ENCODE measurements around the gene RER1.

Gene RER1, protein sequence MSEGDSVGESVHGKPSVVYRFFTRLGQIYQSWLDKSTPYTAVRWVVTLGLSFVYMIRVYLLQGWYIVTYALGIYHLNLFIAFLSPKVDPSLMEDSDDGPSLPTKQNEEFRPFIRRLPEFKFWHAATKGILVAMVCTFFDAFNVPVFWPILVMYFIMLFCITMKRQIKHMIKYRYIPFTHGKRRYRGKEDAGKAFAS

DNA sequence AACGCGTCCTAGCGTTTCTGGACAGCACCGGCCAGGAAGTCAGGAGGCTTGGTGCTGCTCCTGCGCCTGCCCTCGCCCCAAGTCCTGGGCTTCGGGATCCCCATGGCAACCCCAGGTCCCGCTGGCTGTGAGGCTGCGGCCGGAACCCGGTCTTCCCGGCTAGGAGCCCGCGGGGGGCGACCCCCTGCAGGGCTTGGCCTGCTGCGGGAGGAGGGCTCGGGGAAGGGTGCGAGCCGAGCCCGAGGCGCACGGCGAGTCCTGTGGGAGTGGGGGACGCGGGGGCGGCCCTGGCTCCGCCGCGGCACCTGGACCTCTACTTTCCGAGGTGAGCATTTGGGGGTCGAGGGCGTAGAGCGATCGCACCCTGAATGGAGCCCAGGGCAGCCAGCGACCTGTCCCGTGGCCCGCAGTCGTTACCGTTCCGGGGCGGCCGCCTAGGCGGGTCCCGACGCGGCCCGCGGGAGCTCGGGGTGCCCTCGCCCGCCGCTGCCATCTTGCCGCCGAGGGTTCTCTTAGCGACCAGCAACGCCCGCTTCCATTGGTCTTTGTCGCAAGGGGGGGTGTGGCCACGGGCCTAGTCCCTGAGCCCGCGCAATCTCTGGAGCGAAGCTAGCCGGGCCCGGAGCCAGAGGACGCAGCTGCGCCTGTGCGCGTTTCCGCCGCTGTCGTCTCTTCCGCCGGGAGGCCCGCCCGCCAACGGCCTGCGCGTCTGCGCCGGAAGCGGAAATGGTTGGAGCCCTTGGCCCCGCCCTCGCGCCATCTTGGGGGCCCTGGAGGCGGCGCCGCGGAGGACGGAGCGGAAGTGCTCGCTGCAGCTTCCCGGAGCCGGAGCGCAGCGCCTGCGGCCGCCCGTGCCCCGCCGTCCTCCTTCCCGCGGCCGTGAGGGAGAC, at the start of gene RER1, which contains the start of gene MORN1:
RER1 (plus strand) TSS at position 801 of the 890 bp plus-strand sequence. CDS start 3,950 bp downstream, outside the sequence.
MORN1 (minus strand) TSS at position 514 of the 890 bp plus-strand sequence; CDS start at position 493, 21 bp downstream.
- H3K36me3 ChIP-seq (ENCODE audit: insufficient read depth, low read length): peaks cover 20% of the 10 kb centered on the region

DNA sequence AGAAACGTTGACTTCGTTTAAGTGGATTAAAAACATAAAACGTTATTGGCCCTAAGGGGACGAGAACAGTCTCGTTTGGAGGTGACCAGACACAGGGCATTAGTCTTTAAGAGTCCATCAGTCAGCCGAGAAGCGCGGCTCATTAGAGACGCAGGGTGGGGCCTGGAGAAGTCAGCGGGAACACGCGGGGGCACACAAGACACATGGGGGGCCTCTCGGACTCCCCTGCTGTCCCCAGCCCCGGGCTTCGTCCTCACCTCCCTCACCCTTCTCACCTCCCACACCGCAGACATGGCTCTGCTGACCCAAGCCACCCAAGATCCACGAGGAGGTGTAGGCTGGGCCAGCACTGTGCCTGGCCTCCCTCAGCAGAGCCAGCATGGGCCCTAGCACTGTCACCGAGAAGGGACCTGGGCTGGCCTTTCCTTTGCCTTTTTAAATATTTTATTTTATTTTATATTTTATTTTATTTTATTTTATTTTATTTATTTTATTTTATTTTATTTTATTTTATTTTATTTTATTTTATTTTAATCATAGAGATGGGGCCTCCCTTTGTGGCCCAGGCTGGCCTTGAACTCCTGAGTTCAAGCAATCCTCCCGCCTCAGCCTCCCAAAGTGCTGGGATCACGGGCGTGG, 49.1 kb upstream of the RER1 start:
- H3K9ac ChIP-seq (ENCODE audit: low read length): no peak overlapping the region
- H3K27ac ChIP-seq (ENCODE audit: low read depth, low read length): no peak overlapping the region
- no peak overlapping the region for H3K4me3 ChIP-seq (ENCODE audit: low read depth in 1 of 2, low read length in 2 of 2)
- H3K27me3 ChIP-seq (ENCODE audit: control insufficient read depth in 1 of 2, insufficient read depth in 2 of 2, low read length in 2 of 2): no peaks in the 10 kb centered on the region
- H3K9me3 ChIP-seq (ENCODE audit: low read length): no peaks in the 10 kb centered on the region
- H3K36me3 ChIP-seq (ENCODE audit: insufficient read depth, low read length): no peaks in the 10 kb centered on the region
- no peaks in the 10 kb centered on the region for H3K4me1 ChIP-seq (ENCODE audit: insufficient read depth, low read length)

More for the DNA sequence above, at the start of gene RER1, which contains the start of gene MORN1:
- peak within 1 kb of the TSS; percentile 83 to 86 for H3K4me3 ChIP-seq (ENCODE audit: low read depth in 1 of 2, low read length in 2 of 2)
- H3K9ac ChIP-seq (ENCODE audit: low read length): peak within 1 kb of the TSS; percentile 67
- peaks cover 30% of the 10 kb centered on the region for H3K4me1 ChIP-seq (ENCODE audit: insufficient read depth, low read length)
- H3K27me3 ChIP-seq (ENCODE audit: control insufficient read depth in 1 of 2, insufficient read depth in 2 of 2, low read length in 2 of 2): no peaks in the 10 kb centered on the region
- H3K27ac ChIP-seq (ENCODE audit: low read depth, low read length): peak within 1 kb of the TSS; percentile 71
- H3K9me3 ChIP-seq (ENCODE audit: low read length): no peaks in the 10 kb centered on the region

DNA sequence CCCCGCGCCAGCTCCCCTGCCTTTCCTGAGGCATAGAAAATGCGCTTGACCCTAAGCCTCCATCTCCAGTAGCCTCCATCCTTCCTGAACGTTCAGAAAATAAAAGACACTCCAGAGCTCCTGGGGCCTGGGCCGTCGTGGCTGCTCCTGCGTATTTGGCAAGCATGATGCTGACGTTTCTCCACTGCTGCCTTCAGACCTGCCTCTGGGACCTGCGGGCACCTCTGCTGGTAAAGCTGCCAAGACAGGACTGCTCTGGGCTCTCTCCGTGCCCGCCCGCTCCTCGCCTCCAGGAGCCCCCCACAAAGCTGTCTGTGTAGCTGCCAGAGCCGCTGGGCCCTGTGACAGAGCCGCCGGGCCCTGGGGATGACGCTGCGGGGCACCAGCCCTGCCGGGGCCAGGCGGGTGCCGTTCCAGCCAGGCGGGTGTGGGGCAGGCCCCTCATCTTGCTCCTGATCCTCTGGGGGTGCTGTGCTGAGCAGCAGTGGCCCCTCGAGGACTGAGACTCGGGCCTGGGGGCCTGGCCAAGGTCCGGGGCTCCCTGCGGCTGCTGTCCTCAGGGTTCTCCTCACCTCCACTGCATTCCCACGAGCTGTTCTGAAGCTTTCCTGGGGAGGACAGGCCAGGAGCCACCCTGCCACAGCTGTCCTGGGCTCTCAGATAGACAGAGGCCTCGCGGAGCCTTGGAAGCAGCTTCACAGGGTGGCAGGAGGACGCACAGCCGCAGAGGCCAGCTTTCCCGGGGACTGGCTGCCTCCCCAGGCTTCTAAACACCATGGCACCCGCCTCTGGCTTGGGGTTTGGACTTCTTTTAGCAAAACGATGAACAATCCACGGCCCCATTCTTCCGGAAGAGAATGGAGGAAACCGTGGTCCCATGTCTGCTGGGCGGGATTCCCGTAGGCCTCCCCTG, 48.4 kb upstream of the RER1 start:
- Histone ChIP-seq H3K9me3 (ENCODE audit: low read length) (no peaks in the 10 kb centered on the region), H3K27ac (ENCODE audit: low read depth, low read length) (no peak overlapping the region), H3K36me3 (ENCODE audit: insufficient read depth, low read length) (no peaks in the 10 kb centered on the region), H3K4me1 (ENCODE audit: insufficient read depth, low read length) (no peaks in the 10 kb centered on the region), H3K4me3 (ENCODE audit: low read depth in 1 of 2, low read length in 2 of 2) (no peak overlapping the region), H3K9ac (ENCODE audit: low read length) (no peak overlapping the region), H3K27me3 (ENCODE audit: control insufficient read depth in 1 of 2, insufficient read depth in 2 of 2, low read length in 2 of 2) (no peaks in the 10 kb centered on the region)

DNA sequence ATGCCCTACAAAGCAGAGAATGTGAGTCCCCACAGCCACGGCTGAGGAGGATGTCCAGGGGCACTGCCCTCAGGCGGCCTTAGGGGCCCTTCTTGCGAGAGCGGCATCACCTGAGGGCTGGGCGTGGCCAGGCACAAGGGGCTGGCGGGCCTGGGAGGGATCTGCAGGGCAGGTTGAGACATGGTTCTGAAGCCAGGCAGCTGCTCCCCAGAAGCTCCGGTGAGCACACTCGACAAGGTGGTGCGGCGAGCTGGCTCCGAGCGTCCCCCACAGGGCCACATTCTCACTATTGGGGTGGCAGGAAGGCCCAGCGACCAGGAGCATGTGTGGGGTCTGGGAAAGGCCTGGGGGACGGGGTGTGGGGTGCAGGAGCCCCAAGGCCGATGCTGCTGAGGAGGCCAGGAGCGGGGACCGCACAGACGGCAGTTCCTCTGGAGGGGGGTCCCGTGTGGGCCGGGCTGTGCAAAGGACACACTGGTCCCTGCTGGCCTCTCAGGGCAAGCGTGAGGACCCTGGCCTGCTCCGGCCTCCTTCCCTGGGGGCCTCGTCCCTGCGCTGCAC, 47.4 kb upstream of the RER1 start:
- Histone ChIP-seq H3K4me1 (ENCODE audit: insufficient read depth, low read length) (no peaks in the 10 kb centered on the region), H3K27ac (ENCODE audit: low read depth, low read length) (no peak overlapping the region), H3K9ac (ENCODE audit: low read length) (no peak overlapping the region), H3K4me3 (ENCODE audit: low read depth in 1 of 2, low read length in 2 of 2) (no peak overlapping the region), H3K36me3 (ENCODE audit: insufficient read depth, low read length) (no peaks in the 10 kb centered on the region), H3K9me3 (ENCODE audit: low read length) (no peaks in the 10 kb centered on the region), H3K27me3 (ENCODE audit: control insufficient read depth in 1 of 2, insufficient read depth in 2 of 2, low read length in 2 of 2) (no peaks in the 10 kb centered on the region)

DNA sequence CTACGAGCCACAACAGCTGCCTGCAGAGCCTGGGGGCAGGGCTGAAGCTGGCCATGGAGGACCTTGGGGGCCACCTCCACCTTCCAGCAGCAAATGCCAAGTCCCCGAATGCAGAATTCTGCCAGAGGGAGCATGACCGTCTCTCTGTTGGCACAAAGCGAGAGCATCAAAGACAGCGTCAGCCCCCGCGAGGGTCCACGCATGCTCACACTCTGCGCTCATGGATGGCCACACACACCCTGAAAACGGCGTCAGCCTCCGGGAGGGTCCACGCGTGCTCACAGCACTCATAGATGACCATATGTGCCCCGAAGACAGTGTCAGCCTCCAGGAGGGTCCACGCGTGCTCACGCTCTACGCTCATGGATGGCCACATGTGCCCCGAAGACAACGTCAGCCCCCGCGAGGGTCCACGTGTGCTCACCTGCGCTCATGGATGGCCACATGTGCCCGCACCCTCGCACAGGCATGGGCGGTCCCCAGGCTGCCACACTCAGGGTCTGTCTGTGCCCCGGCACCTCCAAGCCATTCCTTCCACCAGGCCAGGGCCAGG, 46.8 kb upstream of the RER1 start:
- H3K27me3 ChIP-seq (ENCODE audit: control insufficient read depth in 1 of 2, insufficient read depth in 2 of 2, low read length in 2 of 2): no peaks in the 10 kb centered on the region
- no peaks in the 10 kb centered on the region for H3K36me3 ChIP-seq (ENCODE audit: insufficient read depth, low read length)
- H3K27ac ChIP-seq (ENCODE audit: low read depth, low read length): no peak overlapping the region
- H3K9me3 ChIP-seq (ENCODE audit: low read length): no peaks in the 10 kb centered on the region
- H3K4me1 ChIP-seq (ENCODE audit: insufficient read depth, low read length): no peaks in the 10 kb centered on the region
- H3K4me3 ChIP-seq (ENCODE audit: low read depth in 1 of 2, low read length in 2 of 2): no peak overlapping the region
- H3K9ac ChIP-seq (ENCODE audit: low read length): no peak overlapping the region

- Histone ChIP-seq H3K4me1 (ENCODE audit: insufficient read depth, low read length) (no peaks in the 10 kb centered on the region), H3K27me3 (ENCODE audit: control insufficient read depth in 1 of 2, insufficient read depth in 2 of 2, low read length in 2 of 2) (no peaks in the 10 kb centered on the region)
These were observed 46.2 kb upstream of the RER1 start for GRCh38 chr1:2345297-2346075.

DNA sequence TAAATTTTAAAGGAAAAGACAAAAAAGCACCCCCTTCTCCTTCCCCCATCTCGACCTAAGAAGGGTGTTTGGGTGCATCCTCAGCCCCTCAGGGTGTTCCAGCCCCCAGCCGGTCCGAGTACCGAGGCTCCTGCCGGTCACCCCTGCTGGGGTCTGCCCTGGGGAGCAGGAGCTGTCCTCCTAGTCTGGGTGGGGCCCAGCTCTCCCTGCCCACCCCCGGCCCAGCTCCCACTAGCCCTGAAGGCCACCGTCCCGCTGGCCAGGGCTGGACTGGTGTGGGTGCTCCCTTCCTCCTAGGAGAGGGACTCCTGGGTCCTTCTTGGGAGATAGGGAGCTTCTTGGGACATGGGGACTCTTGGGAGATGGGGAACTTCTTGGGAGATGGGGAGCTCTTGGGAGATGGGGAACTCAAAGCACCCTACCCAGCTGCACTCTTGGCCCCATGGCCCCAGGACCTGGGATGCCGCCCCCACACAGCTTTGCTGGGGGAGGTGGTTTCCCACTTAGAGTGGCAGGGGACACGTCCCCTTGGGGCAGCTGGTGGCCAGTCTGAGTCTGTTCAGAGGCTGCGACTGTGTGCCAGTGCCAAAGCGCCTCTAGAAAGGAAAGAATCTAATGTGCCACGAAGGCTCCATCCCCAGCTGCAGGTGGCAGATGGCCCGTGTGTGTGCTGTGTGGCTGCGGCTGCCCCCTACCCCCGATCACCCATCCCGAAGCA, 44.8 kb upstream of the RER1 start:
- Histone ChIP-seq H3K27me3 (ENCODE audit: control insufficient read depth in 1 of 2, insufficient read depth in 2 of 2, low read length in 2 of 2) (no peaks in the 10 kb centered on the region), H3K27ac (ENCODE audit: low read depth, low read length) (no peak overlapping the region), H3K36me3 (ENCODE audit: insufficient read depth, low read length) (no peaks in the 10 kb centered on the region), H3K9me3 (ENCODE audit: low read length) (no peaks in the 10 kb centered on the region), H3K4me3 (ENCODE audit: low read depth in 1 of 2, low read length in 2 of 2) (no peak overlapping the region), H3K4me1 (ENCODE audit: insufficient read depth, low read length) (no peaks in the 10 kb centered on the region), H3K9ac (ENCODE audit: low read length) (no peak overlapping the region)

More at GRCh38 chr1:2345297-2346075, 46.2 kb upstream of the RER1 start:
- no peaks in the 10 kb centered on the region for H3K9me3 ChIP-seq (ENCODE audit: low read length)
- no peak overlapping the region for H3K9ac ChIP-seq (ENCODE audit: low read length)
- no peak overlapping the region for H3K27ac ChIP-seq (ENCODE audit: low read depth, low read length)
- no peaks in the 10 kb centered on the region for H3K36me3 ChIP-seq (ENCODE audit: insufficient read depth, low read length)
- H3K4me3 ChIP-seq (ENCODE audit: low read depth in 1 of 2, low read length in 2 of 2): no peak overlapping the region

- no peaks in the 10 kb centered on the region for H3K27me3 ChIP-seq (ENCODE audit: control insufficient read depth in 1 of 2, insufficient read depth in 2 of 2, low read length in 2 of 2)
These were observed 44.2 kb upstream of the RER1 start for GRCh38 chr1:2347409-2347785.

GRCh38 chr1:2347896-2348295, 43.7 kb upstream of the RER1 start:
- Histone ChIP-seq H3K9me3 (ENCODE audit: low read length) (no peaks in the 10 kb centered on the region), H3K27ac (ENCODE audit: low read depth, low read length) (no peak overlapping the region), H3K36me3 (ENCODE audit: insufficient read depth, low read length) (no peaks in the 10 kb centered on the region), H3K9ac (ENCODE audit: low read length) (no peak overlapping the region), H3K4me3 (ENCODE audit: low read depth in 1 of 2, low read length in 2 of 2) (no peak overlapping the region), H3K4me1 (ENCODE audit: insufficient read depth, low read length) (no peaks in the 10 kb centered on the region), H3K27me3 (ENCODE audit: control insufficient read depth in 1 of 2, insufficient read depth in 2 of 2, low read length in 2 of 2) (no peaks in the 10 kb centered on the region)

More at GRCh38 chr1:2347409-2347785, 44.2 kb upstream of the RER1 start:
- Histone ChIP-seq H3K36me3 (ENCODE audit: insufficient read depth, low read length) (no peaks in the 10 kb centered on the region), H3K4me3 (ENCODE audit: low read depth in 1 of 2, low read length in 2 of 2) (no peak overlapping the region), H3K9ac (ENCODE audit: low read length) (no peak overlapping the region), H3K4me1 (ENCODE audit: insufficient read depth, low read length) (no peaks in the 10 kb centered on the region), H3K9me3 (ENCODE audit: low read length) (no peaks in the 10 kb centered on the region), H3K27ac (ENCODE audit: low read depth, low read length) (no peak overlapping the region)
